DOHH2 (cell line): ENCODE results near the gene ARHGAP4.

Experiments
- H3F3A ChIP-seq: fragments of 200-600 bp; sonication (generic), shearing (Covaris generic); 2 replicates; pipeline ENCODE4 v1.6.0; 2016; ENCODE audit warnings: antibody characterized with exemption, mild to moderate bottlenecking; ENCODE audit not compliant: control insufficient read depth, insufficient read depth
- H3K27ac ChIP-seq: fragments of 200-600 bp; sonication (generic); 2 replicates; pipeline ENCODE4 v1.5.1; 2014; ENCODE audit warnings: low read depth, mild to moderate bottlenecking, low read length, moderate library complexity
- H3K27me3 ChIP-seq: fragments of 200-600 bp; sonication (generic); 2 replicates; pipeline ENCODE4 v1.6.1; 2014; ENCODE audit warnings: mild to moderate bottlenecking, low read length, mixed read lengths; ENCODE audit not compliant: control insufficient read depth
- H3K36me3 ChIP-seq: fragments of 200-600 bp; sonication (generic); 2 replicates; pipeline ENCODE4 v1.6.1; 2014; ENCODE audit warnings: mild to moderate bottlenecking, low read length, moderate library complexity, mixed read lengths; ENCODE audit not compliant: control insufficient read depth
- H3K4me1 ChIP-seq: fragments of 200-600 bp; sonication (generic); 2 replicates; pipeline ENCODE4 v1.6.1; 2014; ENCODE audit warnings: mild to moderate bottlenecking, low read length, mixed read lengths; ENCODE audit not compliant: control insufficient read depth
- H3K4me2 ChIP-seq: fragments of 200-600 bp; sonication (generic); 2 replicates; pipeline ENCODE4 v1.6.0; 2014; ENCODE audit warnings: mild to moderate bottlenecking, low read length, moderate library complexity
- H3K4me3 ChIP-seq: fragments of 200-600 bp; sonication (generic); 2 replicates; pipeline ENCODE4 v1.5.1; 2014; ENCODE audit warnings: mild to moderate bottlenecking, low read length, mixed read lengths
- H3K79me2 ChIP-seq: fragments of 200-600 bp; sonication (generic); 2 replicates; pipeline ENCODE4 v1.6.1; 2014; ENCODE audit warnings: mild to moderate bottlenecking, low read length, mixed read lengths; ENCODE audit not compliant: control insufficient read depth
- H3K9me2 ChIP-seq: fragments of 200-600 bp; sonication (generic); replicated peaks from 2 replicates; pipeline ENCODE4 v1.6.1; 2014; ENCODE audit warnings: mild to moderate bottlenecking, low read length, mixed read lengths; ENCODE audit not compliant: control insufficient read depth
- H3K9me3 ChIP-seq: fragments of 200-600 bp; sonication (generic); 2 replicates; pipeline ENCODE4 v1.6.1; 2014; ENCODE audit warnings: antibody characterized with exemption, low read length, mixed read lengths; ENCODE audit not compliant: control insufficient read depth, insufficient read depth
- H4K20me1 ChIP-seq: fragments of 200-600 bp; sonication (generic); 2 replicates; pipeline ENCODE4 v1.6.0; 2014; ENCODE audit warnings: low read depth, mild to moderate bottlenecking, antibody characterized with exemption, low read length, moderate library complexity; ENCODE audit not compliant: control insufficient read depth, insufficient read depth
- EZH2phosphoT487 ChIP-seq: fragments of 200-600 bp; sonication (generic); IDR thresholded peaks from 2 replicates; pipeline ENCODE4 v1.6.1; 2017; ENCODE audit warnings: borderline replicate concordance, mild to moderate bottlenecking, antibody characterized with exemption, low read length, moderate library complexity, mixed read lengths
- TF ChIP-seq, protein P1 (sequence below): fragments of 200-600 bp; sonication (generic); IDR thresholded peaks from one replicate; pipeline ENCODE4 v1.5.1; 2014; ENCODE audit warnings: antibody characterized with exemption, mild to moderate bottlenecking, low read depth, low read length; ENCODE audit not compliant: poor library complexity, severe bottlenecking

Gene ARHGAP4

DNA sequence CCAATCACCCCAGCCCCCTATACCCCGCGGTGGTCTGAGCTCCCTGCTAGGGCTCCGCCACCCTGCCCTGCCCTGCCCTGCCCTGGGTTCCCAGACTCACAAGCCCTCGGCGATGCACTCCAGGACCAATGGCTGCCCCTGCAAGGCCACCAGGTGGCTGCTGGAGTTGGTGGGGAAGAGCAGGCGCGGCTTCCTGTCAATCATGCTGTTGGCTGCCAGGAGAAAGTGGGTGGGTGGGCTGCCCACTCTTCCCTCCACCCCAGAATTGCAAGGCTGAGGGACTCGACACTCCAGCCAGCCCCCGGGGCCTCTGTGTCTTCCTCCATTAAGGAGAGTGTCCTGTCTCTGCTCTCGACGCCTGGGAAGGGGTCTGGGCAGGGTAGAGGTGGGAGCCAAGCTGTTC is 55.8 kb downstream of the ARHGAP4 start:
- no peaks in the 10 kb centered on the region; the same call in 1 of the 2 replicates for H3K27me3 ChIP-seq
- no peak for TF ChIP-seq EZH2phosphoT487
- TF ChIP-seq, protein P1, sequence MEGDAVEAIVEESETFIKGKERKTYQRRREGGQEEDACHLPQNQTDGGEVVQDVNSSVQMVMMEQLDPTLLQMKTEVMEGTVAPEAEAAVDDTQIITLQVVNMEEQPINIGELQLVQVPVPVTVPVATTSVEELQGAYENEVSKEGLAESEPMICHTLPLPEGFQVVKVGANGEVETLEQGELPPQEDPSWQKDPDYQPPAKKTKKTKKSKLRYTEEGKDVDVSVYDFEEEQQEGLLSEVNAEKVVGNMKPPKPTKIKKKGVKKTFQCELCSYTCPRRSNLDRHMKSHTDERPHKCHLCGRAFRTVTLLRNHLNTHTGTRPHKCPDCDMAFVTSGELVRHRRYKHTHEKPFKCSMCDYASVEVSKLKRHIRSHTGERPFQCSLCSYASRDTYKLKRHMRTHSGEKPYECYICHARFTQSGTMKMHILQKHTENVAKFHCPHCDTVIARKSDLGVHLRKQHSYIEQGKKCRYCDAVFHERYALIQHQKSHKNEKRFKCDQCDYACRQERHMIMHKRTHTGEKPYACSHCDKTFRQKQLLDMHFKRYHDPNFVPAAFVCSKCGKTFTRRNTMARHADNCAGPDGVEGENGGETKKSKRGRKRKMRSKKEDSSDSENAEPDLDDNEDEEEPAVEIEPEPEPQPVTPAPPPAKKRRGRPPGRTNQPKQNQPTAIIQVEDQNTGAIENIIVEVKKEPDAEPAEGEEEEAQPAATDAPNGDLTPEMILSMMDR, result no peak
- no peaks in the 10 kb centered on the region for H3F3A ChIP-seq
- H4K20me1 ChIP-seq, result no peaks in the 10 kb centered on the region
- no peak overlapping the region for H3K27ac ChIP-seq
- no peak overlapping the region for H3K4me2 ChIP-seq
- H3K79me2 ChIP-seq, result no peaks in the 10 kb centered on the region
- no peaks in the 10 kb centered on the region for H3K4me1 ChIP-seq
- H3K9me2 ChIP-seq, result no peaks in the 10 kb centered on the region
- no peaks in the 10 kb centered on the region for H3K9me3 ChIP-seq
- H3K4me3 ChIP-seq, result no peak overlapping the region
- no peaks in the 10 kb centered on the region for H3K36me3 ChIP-seq

DNA sequence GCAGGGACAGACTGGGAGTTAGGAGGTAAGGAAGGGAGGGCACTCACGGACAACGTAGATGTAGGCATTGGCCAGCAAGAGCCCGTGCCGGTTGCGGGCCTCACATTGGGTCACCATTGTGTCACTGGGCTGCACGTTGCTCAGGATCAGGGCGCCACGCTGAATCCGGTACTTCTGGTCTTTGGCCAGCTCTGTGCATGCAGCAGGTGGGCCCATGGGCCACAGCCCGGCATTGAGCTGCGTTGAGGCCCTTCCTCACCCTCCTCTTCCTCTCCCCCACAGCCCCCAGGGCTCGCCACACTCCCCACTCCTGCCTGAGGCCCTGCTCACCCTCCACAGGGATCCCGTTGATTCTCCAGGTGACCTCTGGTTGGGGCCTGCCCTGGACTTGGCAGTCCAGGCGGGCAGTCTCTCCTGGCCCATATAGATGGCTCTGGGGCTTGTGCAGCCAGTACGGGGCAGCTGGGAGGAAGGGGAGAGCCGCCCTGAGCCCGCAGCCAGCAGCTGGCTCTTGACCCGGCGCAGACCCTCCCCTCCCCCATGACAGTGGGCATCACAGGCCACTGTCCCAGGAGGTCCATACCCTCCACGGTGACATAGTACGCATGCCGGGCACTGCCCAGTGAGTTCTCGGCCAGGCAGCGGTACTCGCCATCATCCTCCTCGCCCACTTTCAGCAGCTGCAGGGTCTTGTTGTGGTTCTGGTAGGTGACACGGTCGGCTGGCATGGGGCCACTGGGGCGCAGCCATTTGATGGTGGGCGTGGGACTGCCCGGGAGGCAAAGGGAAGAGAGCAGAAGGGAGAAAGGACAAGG is 56.4 kb downstream of the ARHGAP4 start:
- no peaks in the 10 kb centered on the region; the same call in 1 of the 2 replicates for H3K27me3 ChIP-seq
- no peaks in the 10 kb centered on the region for H3K36me3 ChIP-seq
- no peak overlapping the region for H3K4me3 ChIP-seq
- no peak for TF ChIP-seq EZH2phosphoT487
- TF ChIP-seq, protein P1, result no peak
- H4K20me1 ChIP-seq, result no peaks in the 10 kb centered on the region
- no peaks in the 10 kb centered on the region for H3K9me2 ChIP-seq
- no peak overlapping the region for H3K4me2 ChIP-seq
- no peaks in the 10 kb centered on the region for H3K4me1 ChIP-seq
- no peaks in the 10 kb centered on the region for H3F3A ChIP-seq
- H3K9me3 ChIP-seq, result no peaks in the 10 kb centered on the region
- no peak overlapping the region for H3K27ac ChIP-seq
- H3K79me2 ChIP-seq, result no peaks in the 10 kb centered on the region

DNA sequence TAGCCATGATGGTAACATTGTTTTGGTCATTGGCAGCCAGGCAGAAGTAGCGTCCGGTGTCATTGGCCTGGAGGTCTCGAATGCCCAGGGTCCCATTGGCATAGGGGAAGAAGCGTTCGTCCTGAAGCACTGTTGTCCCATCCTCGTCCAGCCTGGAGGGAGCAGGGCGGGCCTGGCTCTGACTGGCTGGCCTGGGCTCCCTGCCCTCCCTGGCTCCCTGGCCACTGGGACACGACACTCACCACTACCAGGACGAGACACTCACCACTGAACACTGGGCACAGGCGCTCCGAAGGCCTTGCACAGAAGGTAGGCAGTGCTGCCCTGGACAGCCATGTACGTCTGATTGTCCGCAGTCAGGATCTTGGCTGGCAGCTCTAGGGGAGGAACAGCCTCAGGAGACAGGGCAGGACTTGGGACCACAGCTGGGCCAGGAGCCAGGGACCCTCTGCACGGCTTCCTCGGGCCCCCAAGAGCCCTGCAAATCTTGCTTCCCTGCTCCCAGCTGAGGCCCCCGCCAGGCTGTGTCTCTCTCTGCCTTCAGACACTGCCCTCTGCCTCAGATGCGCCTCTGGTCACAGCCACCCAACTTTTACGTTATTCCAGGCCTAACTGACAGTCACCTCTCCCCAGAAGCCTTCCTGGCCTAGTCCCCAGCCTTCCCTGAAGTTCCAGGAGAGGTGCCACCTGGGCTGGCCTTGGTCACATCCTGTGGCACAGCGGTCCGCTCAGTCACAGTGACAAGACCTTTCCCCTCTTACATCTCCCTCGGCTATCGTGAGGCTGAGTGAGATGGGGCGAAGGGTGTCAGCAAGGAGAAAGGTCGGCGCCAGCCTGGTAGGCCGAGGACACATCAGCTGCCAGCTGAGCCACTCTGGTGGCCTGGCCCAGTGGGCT is 57.2 kb downstream of the ARHGAP4 start:
- H3K27me3 ChIP-seq, result no peaks in the 10 kb centered on the region

More for the DNA sequence above, 57.2 kb downstream of the ARHGAP4 start:
- Histone ChIP-seq H3K9me3 (no peaks in the 10 kb centered on the region), H3K4me1 (no peaks in the 10 kb centered on the region), H3K9me2 (no peaks in the 10 kb centered on the region), H3K4me2 (no peak overlapping the region), H3F3A (no peaks in the 10 kb centered on the region), H3K79me2 (no peaks in the 10 kb centered on the region), H4K20me1 (no peaks in the 10 kb centered on the region), H3K36me3 (no peaks in the 10 kb centered on the region), H3K4me3 (no peak overlapping the region), H3K27ac (no peak overlapping the region)
- TF ChIP-seq EZH2phosphoT487, result no peak
- TF ChIP-seq, protein P1, result no peak
